Fibroblast of lung (primary cell): Measurements from ENCODE around the gene TMEM266. TPM values are rescaled to one million over a fixed set of nuclear protein-coding genes. Genes with fewer than 3 reads are reported as not detected.

ENCODE experiments used
- DNase-seq, 2 donors: peaks; one replicate each; pipeline versions ENCODE4 v3.0.0 to v3.0.0-alpha.2; 2010; ENCODE audit warnings: low read depth in 2 of 2
- H2AFZ ChIP-seq: 2 replicates; pipeline ENCODE4 v1.5.1; 2012; ENCODE audit warnings: low read length, control low read depth, inconsistent platforms
- H3K27ac ChIP-seq: 2 replicates; pipeline ENCODE4 v1.5.1; 2011; ENCODE audit warnings: low read length, control low read depth; ENCODE audit not compliant: insufficient read depth
- H3K27me3 ChIP-seq: 2 replicates; pipeline ENCODE4 v1.5.1; 2011; ENCODE audit warnings: mild to moderate bottlenecking, low read length; ENCODE audit not compliant: control insufficient read depth, insufficient read depth
- H3K36me3 ChIP-seq: 2 replicates; pipeline ENCODE4 v1.5.1; 2011; ENCODE audit warnings: low read length; ENCODE audit not compliant: control insufficient read depth, insufficient read depth
- H3K4me1 ChIP-seq: 2 replicates; pipeline ENCODE4 v1.5.1; 2011; ENCODE audit warnings: low read length; ENCODE audit not compliant: control insufficient read depth, insufficient read depth; ENCODE audit errors: extremely low read depth
- H3K4me2 ChIP-seq: 2 replicates; pipeline ENCODE4 v1.5.1; 2011; ENCODE audit warnings: low read length, control low read depth; ENCODE audit not compliant: insufficient read depth; ENCODE audit errors: extremely low read depth
- H3K4me3 ChIP-seq, 4 experiments: fragments of 200-600 bp in 1 of 4; sonication (generic) in 1 of 4; replicated peaks in 1 of 4; 2 replicates each; pipeline ENCODE4 v1.5.1; 2011 to 2016; ENCODE audit warnings: low read length in 4 of 4, low read depth in 3 of 4, mild to moderate bottlenecking in 3 of 4, control low read depth in 2 of 4, inconsistent platforms in 1 of 4, mixed read lengths in 1 of 4; ENCODE audit not compliant: insufficient read depth in 1 of 4; ENCODE audit errors: control extremely low read depth in 1 of 4
- H3K79me2 ChIP-seq: 2 replicates; pipeline ENCODE4 v1.5.1; 2012; ENCODE audit warnings: mild to moderate bottlenecking, low read length, inconsistent platforms; ENCODE audit not compliant: control insufficient read depth, insufficient read depth
- H3K9ac ChIP-seq: 2 replicates; pipeline ENCODE4 v1.5.1; 2011; ENCODE audit warnings: mild to moderate bottlenecking, low read length, control low read depth; ENCODE audit not compliant: insufficient read depth
- H3K9me3 ChIP-seq: 2 replicates; pipeline ENCODE4 v1.5.1; 2012; ENCODE audit warnings: low read depth, low read length; ENCODE audit not compliant: control insufficient read depth, insufficient read depth
- H4K20me1 ChIP-seq: 2 replicates; pipeline ENCODE4 v1.5.1; 2011; ENCODE audit warnings: low read length; ENCODE audit not compliant: control insufficient read depth, insufficient read depth; ENCODE audit errors: extremely low read depth
- CTCF ChIP-seq, 2 donors: IDR thresholded peaks in 1 of 2; conservative IDR thresholded peaks in 1 of 2; 1 replicate in 1 of 2; 2 replicates in 1 of 2; pipeline ENCODE4 v1.5.1; 2011 to 2012; ENCODE audit warnings: low read length in 2 of 2, control low read depth in 1 of 2, inconsistent platforms in 1 of 2, low read depth in 1 of 2, mild to moderate bottlenecking in 1 of 2
- EZH2 ChIP-seq: IDR thresholded peaks from 2 replicates; pipeline ENCODE4 v1.5.1; 2012; ENCODE audit warnings: low read length, control low read depth, mild to moderate bottlenecking; ENCODE audit errors: missing control alignments
- polyA plus RNA-seq, 2 donors: library from polyadenylated mRNA; depleted of rRNA in 1 of 2; stranded (reverse) in 1 of 2; unstranded in 1 of 2; fragments of >200 nt; gene quantifications; 2 replicates each; pipeline ENCODE4 v1.2.1, GENCODE V29; 2011 to 2012; ENCODE audit warnings: missing spikeins in 1 of 2
- total RNA-seq: library from RNA; depleted of rRNA; stranded (reverse); fragments of >200 nt; gene quantifications from 2 replicates; pipeline ENCODE4 v1.2.1, GENCODE V29; 2014

TMEM266 gene
- total and polyA plus RNA-seq, 2 donors (not counting 1 experiment from before 2014, with no cell fraction given): 0.09 to 0.33 TPM

- H2AFZ ChIP-seq: no peak overlapping the region
- no peak overlapping the region for H3K9ac ChIP-seq
- H3K27me3 ChIP-seq: peaks cover 2% of the 10 kb centered on the region
- DNase-seq: no peak
- no peaks in the 10 kb centered on the region for H3K79me2 ChIP-seq
- no peak overlapping the region for H3K4me3 ChIP-seq
- no peak for TF ChIP-seq EZH2
- TF ChIP-seq CTCF (conservative IDR thresholded peaks at IDR 0.05 in 1 of 2, IDR thresholded peaks at IDR 0.05 in 1 of 2; ENCODE audit: low read depth in 1 of 2, low read length in 2 of 2): no peak
- H3K4me1 ChIP-seq: peaks cover 5% of the 10 kb centered on the region
- no peaks in the 10 kb centered on the region for H4K20me1 ChIP-seq
- no peaks in the 10 kb centered on the region for H3K9me3 ChIP-seq
- H3K27ac ChIP-seq: no peak overlapping the region
- H3K36me3 ChIP-seq: no peaks in the 10 kb centered on the region
- H3K4me2 ChIP-seq: no peak overlapping the region
Measured at GRCh38 chr15:76162036-76162398, 102.2 kb downstream of the TMEM266 start.

- peaks cover 5% of the 10 kb centered on the region for H3K4me1 ChIP-seq
- H2AFZ ChIP-seq: peak overlapping the region; percentile 56
- H3K9ac ChIP-seq: no peak overlapping the region
- no peak overlapping the region for H3K4me2 ChIP-seq
- TF ChIP-seq EZH2: no peak
- no peak for TF ChIP-seq CTCF (conservative IDR thresholded peaks at IDR 0.05 in 1 of 2, IDR thresholded peaks at IDR 0.05 in 1 of 2; ENCODE audit: low read depth in 1 of 2, low read length in 2 of 2)
- no peaks in the 10 kb centered on the region for H3K9me3 ChIP-seq
- H3K27ac ChIP-seq: no peak overlapping the region
- peaks cover 2% of the 10 kb centered on the region for H3K27me3 ChIP-seq
- H4K20me1 ChIP-seq: no peaks in the 10 kb centered on the region
- H3K79me2 ChIP-seq: no peaks in the 10 kb centered on the region
- DNase-seq: no peak
- no peak overlapping the region for H3K4me3 ChIP-seq
- no peaks in the 10 kb centered on the region for H3K36me3 ChIP-seq
Measured at GRCh38 chr15:76162784-76163456, 103.1 kb downstream of the TMEM266 start.

- no peaks in the 10 kb centered on the region for H4K20me1 ChIP-seq
- no peaks in the 10 kb centered on the region for H3K9me3 ChIP-seq
- no peak overlapping the region for H3K4me2 ChIP-seq
- H3K79me2 ChIP-seq: no peaks in the 10 kb centered on the region
- H3K36me3 ChIP-seq: no peaks in the 10 kb centered on the region
- H2AFZ ChIP-seq: peak overlapping the region; percentile 56
- no peak for TF ChIP-seq EZH2
- no peak for TF ChIP-seq CTCF (conservative IDR thresholded peaks at IDR 0.05 in 1 of 2, IDR thresholded peaks at IDR 0.05 in 1 of 2; ENCODE audit: low read depth in 1 of 2, low read length in 2 of 2)
- H3K27me3 ChIP-seq: peaks cover 2% of the 10 kb centered on the region
- H3K4me3 ChIP-seq: no peak overlapping the region
- peak in 1 of 2 donors; percentile 96 for DNase-seq
- no peak overlapping the region for H3K9ac ChIP-seq
- peaks cover 5% of the 10 kb centered on the region for H3K4me1 ChIP-seq
- H3K27ac ChIP-seq: no peak overlapping the region
Measured at GRCh38 chr15:76163457-76164295, 103.9 kb downstream of the TMEM266 start.
